B cell (primary cell): Measurements from ENCODE around the gene AQP5. TPM values are rescaled to one million over a fixed set of nuclear protein-coding genes. Genes with fewer than 3 reads are reported as not detected.

Experiments used
- ATAC-seq: fragments of 200-7000 bp; cut with Tn5 transposase; one replicate; pipeline ENCODE4 v1.10.0; 2021; ENCODE audit warnings: low read depth, mild to moderate bottlenecking, moderate number of reproducible peaks, moderate library complexity
- CTCF ChIA-PET: fragments of 350-600 bp; sonication (Branson Sonifier 250); formaldehyde crosslinking; loops from one replicate; lab custom pipeline; 2021; ENCODE audit warnings: antibody characterized with exemption, inconsistent platforms; lab: Charles Lee
- POLR2A ChIA-PET: fragments of 350-600 bp; sonication (Branson Sonifier 250); formaldehyde crosslinking; loops from one replicate; lab custom pipeline; 2021; ENCODE audit warnings: antibody characterized with exemption; lab: Charles Lee
- DNase-seq: peaks from one replicate; pipeline ENCODE4 v3.0.0; 2013
- H2AFZ ChIP-seq: 2 replicates; pipeline ENCODE4 v1.6.1; 2012; ENCODE audit warnings: mild to moderate bottlenecking, low read depth, low read length; ENCODE audit not compliant: insufficient read depth, poor library complexity, severe bottlenecking
- H3K27ac ChIP-seq, 2 donors: 1 replicate in 1 of 2; 2 replicates in 1 of 2; pipeline ENCODE4 v1.5.1; 2012 to 2013; ENCODE audit warnings: low read length in 2 of 2, mild to moderate bottlenecking in 2 of 2, moderate library complexity in 1 of 2
- H3K27me3 ChIP-seq, 4 experiments: fragments of 200-600 bp in 1 of 4; sonication (generic) in 1 of 4; replicated peaks in 1 of 4; 1 replicate in 2 of 4; 2 replicates in 2 of 4; pipeline versions ENCODE4 v1.6.1 to v1.7.0; 2013 to 2016; ENCODE audit warnings: low read length in 3 of 4, mild to moderate bottlenecking in 2 of 4, mixed read lengths in 1 of 4, moderate library complexity in 1 of 4; ENCODE audit not compliant: insufficient read depth in 4 of 4, control insufficient read depth in 3 of 4; ENCODE audit errors: control extremely low read depth in 1 of 4
- H3K36me3 ChIP-seq, 2 experiments: replicated peaks in 1 of 2; 1 replicate in 1 of 2; 2 replicates in 1 of 2; pipeline versions ENCODE4 v1.6.1 to v1.7.1; 2013; ENCODE audit warnings: low read length in 1 of 2; ENCODE audit not compliant: insufficient read depth in 2 of 2, control insufficient read depth in 1 of 2; ENCODE audit errors: control extremely low read depth in 1 of 2, extremely low read depth in 1 of 2
- H3K4me1 ChIP-seq, 2 donors: fragments of 200-600 bp in 1 of 2; sonication (generic) in 1 of 2; 1 replicate in 1 of 2; 2 replicates in 1 of 2; pipeline versions ENCODE4 v1.5.1 to v1.6.1; 2013 to 2017; ENCODE audit warnings: low read length in 2 of 2; ENCODE audit not compliant: control insufficient read depth in 2 of 2, insufficient read depth in 2 of 2
- H3K4me2 ChIP-seq: replicated peaks from 2 replicates; pipeline ENCODE3; 2012; ENCODE audit warnings: mild to moderate bottlenecking, low read depth, low read length; ENCODE audit not compliant: poor library complexity, severe bottlenecking
- H3K4me3 ChIP-seq, 5 experiments: fragments of 200-600 bp in 1 of 5; sonication (generic) in 1 of 5; 1 replicate in 3 of 5; 2 replicates in 2 of 5; pipeline versions ENCODE4 v1.5.1 to v1.7.0; 2011 to 2016; ENCODE audit warnings: low read length in 4 of 5, mild to moderate bottlenecking in 4 of 5, low read depth in 2 of 5, control low read depth in 1 of 5, moderate library complexity in 1 of 5; ENCODE audit not compliant: insufficient read depth in 1 of 5; ENCODE audit errors: control extremely low read depth in 1 of 5, extremely low read depth in 1 of 5
- H3K79me2 ChIP-seq: fragments of 200-600 bp; sonication (generic); one replicate; pipeline ENCODE4 v1.6.0; 2016; ENCODE audit warnings: low read length; ENCODE audit not compliant: control insufficient read depth, insufficient read depth
- H3K9ac ChIP-seq: fragments of 200-600 bp; sonication (generic); 2 replicates; pipeline ENCODE4 v1.6.1; 2017; ENCODE audit warnings: mild to moderate bottlenecking, low read length, moderate library complexity
- H3K9me3 ChIP-seq, 3 donors: one replicate each; pipeline versions ENCODE4 v1.6.1 to v1.7.1; 2013; ENCODE audit warnings: low read length in 2 of 3; ENCODE audit not compliant: control insufficient read depth in 2 of 3, insufficient read depth in 1 of 3; ENCODE audit errors: control extremely low read depth in 1 of 3
- H4K20me1 ChIP-seq: 2 replicates; pipeline ENCODE4 v1.6.0; 2012; ENCODE audit warnings: mild to moderate bottlenecking, low read length; ENCODE audit not compliant: insufficient read depth, control insufficient read depth, poor library complexity, severe bottlenecking
- H3K27ac Mint-ChIP-seq: one replicate; pipeline ENCODE4 v1.8.0; 2021; ENCODE audit warnings: mixed read lengths
- H3K27me3 Mint-ChIP-seq: one replicate; pipeline ENCODE4 v1.8.0; 2021; ENCODE audit warnings: mixed read lengths
- H3K4me1 Mint-ChIP-seq: one replicate; pipeline ENCODE4 v1.8.0; 2021; ENCODE audit warnings: mixed read lengths
- H3K4me3 Mint-ChIP-seq: one replicate; pipeline ENCODE4 v1.8.0; 2021; ENCODE audit warnings: mixed read lengths
- H3K9me3 Mint-ChIP-seq: one replicate; pipeline ENCODE4 v1.8.0; 2022; ENCODE audit warnings: mixed read lengths; ENCODE audit not compliant: insufficient read depth
- EZH2 ChIP-seq: IDR thresholded peaks from 2 replicates; pipeline ENCODE4 v1.6.1; 2012; ENCODE audit warnings: borderline replicate concordance, low read depth, mild to moderate bottlenecking, moderate library complexity, low read length; ENCODE audit not compliant: insufficient read depth, poor library complexity, severe bottlenecking
- WGBS: methylation state at CpG from one replicate; pipeline ENCODE4 v1.1.5; 2013; ENCODE audit warnings: missing lambda C conversion rate; ENCODE audit not compliant: insufficient coverage; 5-methylcytosine and 5-hydroxymethylcytosine counted together
- intact Hi-C: fragments of 100-400 bp; cut with micrococcal nuclease; formaldehyde crosslinking; loops from one replicate; pipeline ENCODE4 v1.10.0; 2022
- polyA plus RNA-seq: library from polyadenylated mRNA; depleted of rRNA; stranded (reverse); fragments of >200 nt; gene quantifications from 2 replicates; pipeline ENCODE4 v1.2.3, GENCODE V29; 2012
- total RNA-seq, 2 donors: library from RNA; stranded (reverse); fragments of 120-200 nt in 1 of 2; gene quantifications; 1 replicate in 1 of 2; 2 replicates in 1 of 2; pipeline versions ENCODE4 v1.2.3 to v1.2.4, GENCODE V29; 2013 to 2022
- TF ChIP-seq, protein P1 (sequence below): fragments of 200-600 bp; IDR thresholded peaks from one replicate; pipeline ENCODE4 v1.8.0; 2022; ENCODE audit warnings: antibody characterized with exemption, mild to moderate bottlenecking

AQP5 gene
- total and polyA plus RNA-seq, 2 donors (not counting 1 experiment from before 2014, with no cell fraction given) = not detected

DNA sequence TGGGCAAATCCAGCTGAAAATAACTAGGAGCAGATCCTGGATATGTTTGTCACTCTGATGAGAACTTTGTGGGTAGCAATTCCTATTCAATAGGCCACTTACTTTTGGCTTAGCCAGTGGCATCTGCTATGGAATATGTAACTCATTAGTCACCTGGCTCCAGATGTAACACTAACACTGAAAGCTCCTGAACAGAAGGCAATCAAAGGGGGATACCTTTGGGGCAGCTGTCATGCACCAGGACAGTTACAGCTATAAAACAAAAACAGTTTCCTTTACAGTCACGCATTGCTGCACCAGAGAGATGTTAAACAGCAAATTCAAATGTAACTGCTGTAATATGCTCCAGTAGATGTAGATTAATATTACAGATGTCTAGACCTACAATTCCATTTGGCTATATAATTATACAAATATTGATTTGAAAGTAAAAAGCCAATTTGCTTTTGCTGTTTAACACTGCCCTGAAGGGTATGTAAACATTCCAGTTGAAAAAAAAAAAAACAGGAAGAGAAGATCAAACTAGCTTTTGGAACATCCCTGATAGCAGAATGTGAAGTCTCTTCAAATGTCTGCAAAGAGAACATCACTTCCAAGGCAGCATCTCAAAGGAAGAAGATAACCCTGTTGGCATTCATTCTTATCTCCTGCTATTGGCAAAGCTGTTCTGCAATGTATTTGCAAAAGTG lies 45.2 kb downstream of the AQP5 start:
- intact Hi-C loops = no loop called here
- Histone ChIP-seq H4K20me1 (no peaks in the 10 kb centered on the region), H3K79me2 (peaks cover 16% of the 10 kb centered on the region), H3K4me1 (peaks cover 3 to 7% of the 10 kb centered on the region in 2 donors), H3K4me2 (no peak overlapping the region), H3K27me3 (no peaks in the 10 kb centered on the region), H3K4me3 (no peak overlapping the region), H3K9ac (no peak overlapping the region), H3K27ac (no peak overlapping the region), H3K9me3 (no peaks in the 10 kb centered on the region), H2AFZ (no peak overlapping the region), H3K36me3 (peaks cover 2 to 5% of the 10 kb centered on the region in 2 experiments)
- ChIA-PET CTCF (interaction anchor here (0.9 to 1.4 kb wide), 4 partner anchors 14 to 63 kb away, joined by 3 read pairs; no protein-coding TSS in a partner anchor), POLR2A (no interaction called here)
- Mint-ChIP-seq H3K9me3 (no peaks in the 10 kb centered on the region), H3K27me3 (no peaks in the 10 kb centered on the region), H3K27ac (no peak overlapping the region), H3K4me3 (no peak overlapping the region), H3K4me1 (peaks cover 13% of the 10 kb centered on the region)
- no peak for TF ChIP-seq EZH2
- no peak for ATAC-seq
- WGBS = no CpG with 5 or more reads among the region's 1 CpG
- DNase-seq = no peak

DNA sequence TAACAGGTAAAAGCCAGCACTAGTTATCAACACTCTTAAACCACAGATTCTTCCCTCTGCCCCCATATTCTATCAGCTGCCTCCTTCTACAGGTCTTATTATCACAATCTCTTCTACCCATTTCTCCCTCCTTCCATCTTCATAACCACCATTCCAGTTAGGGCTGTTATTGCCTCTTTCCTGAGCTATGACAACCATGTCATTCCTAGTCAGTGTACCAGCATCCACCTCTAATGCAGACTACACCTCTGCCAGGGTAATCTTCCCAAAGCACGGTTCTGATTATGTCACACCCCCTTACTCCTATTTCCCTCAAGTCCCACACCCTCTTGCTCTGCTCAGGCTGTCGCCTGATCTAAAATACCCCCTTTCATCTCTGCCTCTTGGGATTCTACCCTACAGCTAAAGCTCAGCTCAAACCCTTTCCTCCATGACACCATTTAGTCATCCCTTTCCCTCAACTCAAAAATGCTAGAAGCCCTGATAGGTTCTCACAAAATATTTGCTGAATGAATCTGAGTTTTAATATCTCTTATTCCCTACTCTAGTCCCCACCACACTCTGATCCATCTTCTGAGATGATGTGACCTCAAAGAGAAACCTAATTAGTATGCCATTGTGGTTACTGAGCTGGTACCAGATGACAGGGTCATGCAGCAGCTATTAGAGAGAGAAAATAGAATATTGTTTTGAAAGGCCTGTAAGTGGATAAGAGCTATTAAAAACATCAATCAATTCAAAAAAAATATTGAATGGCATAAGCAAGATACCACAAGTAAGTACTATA lies 51.9 kb downstream of the AQP5 start:
- H2AFZ ChIP-seq = no peak overlapping the region
- Mint-ChIP-seq H3K27ac (no peak overlapping the region), H3K4me3 (no peak overlapping the region), H3K27me3 (no peaks in the 10 kb centered on the region), H3K9me3 (no peaks in the 10 kb centered on the region), H3K4me1 (peaks cover 2% of the 10 kb centered on the region)
- no peaks in the 10 kb centered on the region for H3K27me3 ChIP-seq
- no peak overlapping the region for H3K4me2 ChIP-seq
- peaks cover 0 to 2% of the 10 kb centered on the region in 2 experiments for H3K36me3 ChIP-seq
- ATAC-seq (no peak), DNase-seq (no peak)
- no peaks in the 10 kb centered on the region for H4K20me1 ChIP-seq
- TF ChIP-seq, protein P1, sequence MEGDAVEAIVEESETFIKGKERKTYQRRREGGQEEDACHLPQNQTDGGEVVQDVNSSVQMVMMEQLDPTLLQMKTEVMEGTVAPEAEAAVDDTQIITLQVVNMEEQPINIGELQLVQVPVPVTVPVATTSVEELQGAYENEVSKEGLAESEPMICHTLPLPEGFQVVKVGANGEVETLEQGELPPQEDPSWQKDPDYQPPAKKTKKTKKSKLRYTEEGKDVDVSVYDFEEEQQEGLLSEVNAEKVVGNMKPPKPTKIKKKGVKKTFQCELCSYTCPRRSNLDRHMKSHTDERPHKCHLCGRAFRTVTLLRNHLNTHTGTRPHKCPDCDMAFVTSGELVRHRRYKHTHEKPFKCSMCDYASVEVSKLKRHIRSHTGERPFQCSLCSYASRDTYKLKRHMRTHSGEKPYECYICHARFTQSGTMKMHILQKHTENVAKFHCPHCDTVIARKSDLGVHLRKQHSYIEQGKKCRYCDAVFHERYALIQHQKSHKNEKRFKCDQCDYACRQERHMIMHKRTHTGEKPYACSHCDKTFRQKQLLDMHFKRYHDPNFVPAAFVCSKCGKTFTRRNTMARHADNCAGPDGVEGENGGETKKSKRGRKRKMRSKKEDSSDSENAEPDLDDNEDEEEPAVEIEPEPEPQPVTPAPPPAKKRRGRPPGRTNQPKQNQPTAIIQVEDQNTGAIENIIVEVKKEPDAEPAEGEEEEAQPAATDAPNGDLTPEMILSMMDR = no peak
- no peak for TF ChIP-seq EZH2
- no peak overlapping the region for H3K4me3 ChIP-seq
- no peak overlapping the region for H3K27ac ChIP-seq
- no peak overlapping the region for H3K9ac ChIP-seq
- POLR2A ChIA-PET = no interaction called here
- H3K9me3 ChIP-seq = no peaks in the 10 kb centered on the region
- CTCF ChIA-PET = interaction anchor here (0.5 to 2.0 kb wide), 2 partner anchors 47 to 165 kb away, joined by 4 to 10 read pairs; no protein-coding TSS in a partner anchor
- peaks cover 43% of the 10 kb centered on the region for H3K79me2 ChIP-seq
- intact Hi-C loops = no loop called here
- H3K4me1 ChIP-seq = no peaks in the 10 kb centered on the region
- 59% methylated on average over 2 of the region's 2 CpGs for WGBS
